Tibial artery (tissue), 4 donors: ENCODE data around the gene EPHA8.

Experiments
- DNase-seq, 2 donors: peaks; one replicate each; pipeline ENCODE4 v3.0.0-alpha.2; 2019
- H3K27ac ChIP-seq, 2 donors: fragments of 200-600 bp; sonication (generic) in 1 of 2; 1 replicate in 1 of 2; 2 replicates in 1 of 2; pipeline ENCODE4 v1.5.1; 2018 to 2019; ENCODE audit warnings: mild to moderate bottlenecking in 1 of 2
- H3K27me3 ChIP-seq, 2 donors: fragments of 200-600 bp; sonication (generic) in 1 of 2; one replicate each; pipeline versions ENCODE4 v1.5.1 to v1.6.0; 2016 to 2019
- H3K36me3 ChIP-seq, 3 donors: fragments of 200-600 bp; sonication (generic) in 2 of 3; one replicate each; pipeline ENCODE4 v1.5.1; 2016 to 2019; ENCODE audit warnings: mild to moderate bottlenecking in 2 of 3
- H3K4me1 ChIP-seq, 4 donors: fragments of 200-600 bp; sonication (generic) in 2 of 4; 1 replicate in 3 of 4; 2 replicates in 1 of 4; pipeline ENCODE4 v1.5.1; 2016 to 2019
- H3K4me3 ChIP-seq, 2 donors: fragments of 200-600 bp; sonication (generic) in 1 of 2; 1 replicate in 1 of 2; 2 replicates in 1 of 2; pipeline ENCODE4 v1.5.1; 2018 to 2019; ENCODE audit warnings: mild to moderate bottlenecking in 2 of 2
- H3K9me3 ChIP-seq, 3 donors: fragments of 200-600 bp; sonication (generic) in 1 of 3; one replicate each; pipeline ENCODE4 v1.5.1; 2016 to 2019
- CTCF ChIP-seq, 2 experiments: fragments of 200-600 bp in 1 of 2; fragments of 450-650 bp in 1 of 2; IDR thresholded peaks; one replicate each; pipeline ENCODE4 v1.5.1; 2017 to 2019; ENCODE audit warnings: antibody characterized with exemption in 2 of 2, mild to moderate bottlenecking in 1 of 2, moderate library complexity in 1 of 2
- intact Hi-C: fragments of 100-400 bp; cut with DNase I; formaldehyde crosslinking; loops from one replicate; pipeline ENCODE4 v1.15.0; 2023; ENCODE audit warnings: low total_unique reads

EPHA8 gene

GRCh38 chr1:22618056-22618455, 54.8 kb downstream of the EPHA8 start:
- Histone ChIP-seq H3K4me3 (no peak overlapping the region), H3K9me3 (no peaks in the 10 kb centered on the region), H3K27ac (no peak overlapping the region), H3K27me3 (peaks cover 0 to 89% of the 10 kb centered on the region in 2 donors), H3K36me3 (no peaks in the 10 kb centered on the region), H3K4me1 (no peaks in the 10 kb centered on the region)
- TF ChIP-seq CTCF (IDR thresholded peaks at IDR 0.05): no peak
- no peak for DNase-seq
- intact Hi-C loops: no loop called here

DNA sequence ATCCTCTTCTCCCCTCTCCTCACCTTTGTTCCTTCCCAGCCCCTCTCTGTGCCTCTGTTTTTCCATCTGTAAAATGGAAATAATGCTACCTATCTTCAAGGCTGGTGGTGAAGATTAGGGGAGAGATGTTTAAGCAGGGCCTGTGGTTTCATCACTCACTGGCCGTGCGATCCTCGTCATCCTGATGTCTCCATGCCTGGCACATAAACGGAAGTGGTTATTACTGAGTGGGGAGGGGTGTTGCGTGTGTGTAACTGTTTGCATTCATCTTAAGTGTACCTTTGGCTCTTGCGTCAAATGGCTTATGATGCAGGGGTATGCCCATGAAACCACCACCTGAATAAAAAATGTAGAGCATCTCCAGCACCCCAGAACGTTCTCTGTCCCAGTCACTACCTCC, 56.0 kb downstream of the EPHA8 start:
- TF ChIP-seq CTCF (IDR thresholded peaks at IDR 0.05): no peak
- no peak for DNase-seq
- H3K36me3 ChIP-seq: no peaks in the 10 kb centered on the region
- intact Hi-C loops: no loop called here
- H3K27ac ChIP-seq: no peak overlapping the region
- H3K27me3 ChIP-seq: peaks cover 0 to 89% of the 10 kb centered on the region in 2 donors
- H3K9me3 ChIP-seq: no peaks in the 10 kb centered on the region
- no peak overlapping the region for H3K4me3 ChIP-seq
- no peaks in the 10 kb centered on the region for H3K4me1 ChIP-seq

- no peak for TF ChIP-seq CTCF (IDR thresholded peaks at IDR 0.05)
- DNase-seq: no peak
- Histone ChIP-seq H3K27ac (no peak overlapping the region), H3K4me1 (no peaks in the 10 kb centered on the region), H3K36me3 (no peaks in the 10 kb centered on the region), H3K27me3 (peaks cover 0 to 91% of the 10 kb centered on the region in 2 donors), H3K9me3 (no peaks in the 10 kb centered on the region), H3K4me3 (no peak overlapping the region)
- intact Hi-C loops: loop anchor here (10.0 kb wide), 1 partner anchor 895 kb away; no protein-coding TSS in a partner anchor
These were observed 56.5 kb downstream of the EPHA8 start for GRCh38 chr1:22619798-22620197.

- DNase-seq: no peak
- Histone ChIP-seq H3K27me3 (peaks cover 0 to 97% of the 10 kb centered on the region in 2 donors), H3K4me1 (no peaks in the 10 kb centered on the region), H3K9me3 (no peaks in the 10 kb centered on the region), H3K36me3 (no peaks in the 10 kb centered on the region), H3K4me3 (no peak overlapping the region), H3K27ac (no peak overlapping the region)
- no peak for TF ChIP-seq CTCF (IDR thresholded peaks at IDR 0.05)
- intact Hi-C loops: loop anchor here (10.0 kb wide), 1 partner anchor 893 kb away; no protein-coding TSS in a partner anchor
These were observed 58.5 kb downstream of the EPHA8 start for GRCh38 chr1:22621761-22622160.

DNA sequence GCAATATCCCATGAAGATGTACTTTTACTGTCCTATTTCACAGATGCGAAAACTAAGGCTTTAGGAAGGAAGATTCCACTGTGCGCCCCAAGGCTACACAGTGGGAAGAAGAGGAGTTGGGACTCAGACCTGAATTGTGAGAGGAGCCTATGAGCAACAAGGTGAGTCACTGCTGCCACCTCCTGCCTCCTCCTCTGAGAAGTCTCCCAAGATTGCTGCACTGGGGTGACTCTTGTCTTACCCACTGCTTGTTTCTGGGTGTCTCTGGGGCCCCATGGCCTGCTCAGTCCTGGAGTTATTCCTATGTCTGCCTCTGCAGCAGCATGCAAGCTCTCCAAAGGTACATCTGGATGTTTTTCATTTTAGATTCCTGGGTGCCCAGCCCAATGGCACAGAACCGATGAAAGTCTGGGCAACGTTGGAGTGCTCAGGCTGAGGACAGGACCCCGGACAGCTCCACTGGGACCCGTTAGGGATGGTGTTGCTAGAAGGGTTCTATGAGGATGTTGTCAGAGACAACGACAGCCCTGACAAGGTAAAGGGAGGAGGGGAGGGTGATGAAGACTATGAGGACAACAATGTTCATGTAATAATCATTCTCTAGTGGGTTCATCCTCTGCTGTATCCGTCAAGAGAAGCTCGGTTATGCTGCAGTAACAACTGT, 62.1 kb downstream of the EPHA8 start:
- no peak for TF ChIP-seq CTCF (IDR thresholded peaks at IDR 0.05)
- Histone ChIP-seq H3K36me3 (no peaks in the 10 kb centered on the region), H3K4me1 (no peaks in the 10 kb centered on the region), H3K27ac (no peak overlapping the region), H3K27me3 (peaks cover 0 to 90% of the 10 kb centered on the region in 2 donors), H3K9me3 (no peaks in the 10 kb centered on the region), H3K4me3 (no peak overlapping the region)
- intact Hi-C loops: loop anchor here (10.0 kb wide), 1 partner anchor 889 kb away; no protein-coding TSS in a partner anchor
- DNase-seq: no peak
